NOMO-1 (cell line): ENCODE measurements around the gene PNMA6A.
A peak's percentile ranks its signal among the peaks of the same experiment; 100 is the strongest.
"Not testable (repeated sequence)": the region's sequence is repeated elsewhere in the genome, so short reads cannot be mapped to it uniquely, and the experiment has no call there.

Experiments
- DNase-seq, 2 experiments: peaks; one replicate each; lab custom pipeline; 2025; ENCODE audit not compliant: unreplicated experiment in 2 of 2; lab: John Stamatoyannopoulos, UW

The PNMA6A gene

GRCh38 chrX:153071909-153072583 lies at the start of gene PNMA6A:
Gene PNMA6A (plus strand): TSS chrX:153072454. CDS start chrX:153073063, 609 bp downstream.
- not testable (repeated sequence) for DNase-seq

- DNase-seq = not testable (repeated sequence)
These were observed 45.8 kb upstream of the PNMA6A start for GRCh38 chrX:153026501-153026900.

GRCh38 chrX:153028487-153028886 lies 43.8 kb upstream of the PNMA6A start:
- not testable (repeated sequence) for DNase-seq

- DNase-seq = no peak
These were observed 43.1 kb upstream of the PNMA6A start for GRCh38 chrX:153029162-153029561.

DNA sequence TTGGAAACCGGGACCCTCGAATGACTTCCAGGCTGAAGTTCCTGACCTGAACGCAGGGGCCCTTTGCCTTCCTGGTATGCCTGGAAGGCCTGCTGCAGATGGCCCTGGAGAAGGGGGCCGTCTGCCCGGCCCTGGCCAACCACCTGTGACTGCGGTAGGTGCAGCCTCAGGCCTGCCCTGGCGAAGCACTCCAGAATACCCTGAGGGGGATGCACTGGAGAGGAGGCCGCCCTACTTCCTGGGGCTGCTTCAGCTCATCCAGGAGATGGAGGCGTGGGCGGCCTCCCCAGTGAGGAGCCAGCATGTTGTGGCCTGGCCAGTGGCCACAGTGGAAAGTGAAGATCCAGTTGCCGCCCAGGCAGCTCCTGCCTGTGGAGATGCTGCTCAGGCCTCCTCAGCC lies 42.4 kb upstream of the PNMA6A start:
- no peak for DNase-seq

- DNase-seq = no peak
These were observed 41.5 kb upstream of the PNMA6A start for GRCh38 chrX:153030801-153031200.

DNA sequence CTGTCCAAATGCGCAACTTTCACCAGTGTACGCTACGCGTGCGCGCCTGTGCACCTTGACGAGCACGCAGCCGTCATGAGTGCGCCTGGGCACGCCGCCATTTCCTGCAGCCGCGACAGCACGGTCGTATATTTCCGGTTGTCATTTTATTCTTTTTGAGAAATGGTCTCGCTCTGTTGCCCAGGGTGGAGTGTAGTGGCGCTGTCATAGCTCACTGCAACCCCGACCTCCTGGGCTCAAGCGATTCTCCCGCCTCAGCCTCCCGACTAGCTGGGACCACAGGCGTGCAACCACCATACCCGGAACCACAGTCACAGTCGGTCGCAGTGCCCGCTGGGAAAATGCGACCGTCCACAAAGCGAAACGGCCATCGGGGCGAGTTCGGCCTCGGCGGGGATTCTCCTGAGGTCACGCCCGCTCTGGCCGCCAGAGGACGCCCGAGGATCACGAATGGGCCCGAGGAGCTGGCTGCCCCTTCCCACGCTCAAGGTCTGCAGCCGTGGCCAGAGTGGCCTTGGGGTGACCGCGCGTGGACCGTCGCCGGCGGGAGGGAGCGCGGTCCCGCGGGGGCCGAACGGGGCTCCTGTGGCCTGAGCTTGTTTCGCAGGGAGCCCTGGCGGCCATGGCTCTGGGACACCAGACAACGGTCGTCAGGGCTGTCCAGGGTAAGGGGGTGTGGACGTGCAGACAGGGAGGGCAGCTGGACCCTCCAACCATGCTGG lies 39.7 kb upstream of the PNMA6A start:
- peak; percentile 32 to 41 for DNase-seq

- no peak for DNase-seq
These were observed 23.2 kb upstream of the PNMA6A start for GRCh38 chrX:153049093-153049492.

GRCh38 chrX:153052534-153052933 lies 19.7 kb upstream of the PNMA6A start:
- DNase-seq = no peak

- no peak for DNase-seq
These were observed 16.1 kb upstream of the PNMA6A start, which contains the start of gene PNMA3 for GRCh38 chrX:153055871-153056749. Gene PNMA3 (plus strand): TSS chrX:153056470. CDS start chrX:153057056, 586 bp downstream.

DNA sequence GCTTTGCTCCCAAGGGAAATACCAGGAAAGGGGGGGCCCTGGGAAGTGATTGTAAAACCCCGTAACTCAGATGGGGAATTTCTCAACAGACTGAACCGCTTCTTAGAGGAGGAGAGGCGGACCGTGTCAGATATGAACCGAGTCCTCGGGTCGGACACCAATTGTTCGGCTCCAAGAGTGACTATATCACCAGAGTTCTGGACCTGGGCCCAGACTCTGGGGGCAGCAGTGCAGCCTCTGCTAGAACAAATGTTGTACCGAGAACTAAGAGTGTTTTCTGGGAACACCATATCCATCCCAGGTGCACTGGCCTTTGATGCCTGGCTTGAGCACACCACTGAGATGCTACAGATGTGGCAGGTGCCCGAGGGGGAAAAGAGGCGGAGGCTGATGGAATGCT lies 15.0 kb upstream of the PNMA6A start:
- no peak for DNase-seq

DNA sequence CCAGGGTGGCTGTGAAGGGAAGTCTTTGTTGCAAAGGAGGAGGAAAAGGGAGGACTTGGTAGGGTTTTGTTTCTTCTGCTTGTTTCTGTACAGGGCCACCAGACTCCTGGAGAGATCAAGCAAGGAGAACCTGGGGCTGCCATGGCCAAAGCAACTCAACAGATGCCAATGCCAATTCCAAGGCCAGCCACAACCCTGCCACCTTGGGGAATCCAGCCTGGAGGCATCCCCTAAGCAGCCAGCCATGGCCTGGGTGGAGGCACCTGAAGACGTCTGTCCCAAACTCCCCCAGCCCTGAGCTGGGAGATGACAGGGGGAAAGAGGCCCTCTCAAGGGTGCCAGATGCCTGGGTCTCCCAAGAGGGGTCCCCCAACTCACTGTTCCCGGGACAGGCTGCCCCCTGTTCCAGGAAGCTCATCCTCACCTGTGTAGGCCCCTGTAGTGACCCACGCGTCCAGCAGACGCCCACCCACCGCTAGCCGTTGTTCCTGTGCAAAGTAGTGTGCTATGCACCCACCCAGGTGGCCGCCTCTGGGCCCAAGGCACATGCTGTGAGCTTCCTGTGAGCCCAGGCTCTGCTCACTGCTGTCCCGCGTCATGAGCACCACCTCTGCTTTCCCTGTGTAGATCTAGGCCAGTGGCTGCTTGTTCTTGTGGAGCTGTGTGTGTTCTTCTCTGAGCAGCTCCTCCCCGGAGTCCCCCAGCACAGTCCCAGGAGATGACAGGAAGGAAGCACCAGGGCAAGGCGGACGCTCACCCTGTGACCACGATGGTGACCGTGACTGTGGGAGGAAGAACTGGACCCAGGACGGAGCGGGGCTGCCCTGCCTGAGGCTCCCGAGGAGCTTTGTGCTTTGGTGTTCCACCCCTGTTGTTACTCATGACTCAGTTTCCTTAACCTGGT lies 12.8 kb upstream of the PNMA6A start:
- DNase-seq = no peak

DNA sequence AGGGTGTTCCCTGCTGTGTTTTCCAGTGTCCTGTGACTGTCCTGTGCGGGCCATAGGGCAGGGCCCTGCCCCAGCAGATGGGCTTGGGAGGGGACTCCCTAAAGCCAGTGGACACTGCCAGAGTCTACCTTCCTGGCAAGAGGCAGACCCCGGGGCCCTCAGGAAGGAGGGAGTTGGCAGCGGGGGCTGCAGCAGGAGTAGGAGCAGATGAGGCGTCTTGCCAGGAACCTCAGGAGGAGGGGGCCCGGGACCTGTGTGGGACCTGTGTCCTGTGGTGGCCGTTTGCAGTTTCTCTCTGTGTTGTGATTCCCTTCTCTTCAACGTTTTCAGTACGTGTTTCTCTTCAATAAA lies 12.2 kb upstream of the PNMA6A start:
- DNase-seq = no peak

- DNase-seq = no peak
These were observed 10.5 kb upstream of the PNMA6A start for GRCh38 chrX:153061732-153062131.

DNA sequence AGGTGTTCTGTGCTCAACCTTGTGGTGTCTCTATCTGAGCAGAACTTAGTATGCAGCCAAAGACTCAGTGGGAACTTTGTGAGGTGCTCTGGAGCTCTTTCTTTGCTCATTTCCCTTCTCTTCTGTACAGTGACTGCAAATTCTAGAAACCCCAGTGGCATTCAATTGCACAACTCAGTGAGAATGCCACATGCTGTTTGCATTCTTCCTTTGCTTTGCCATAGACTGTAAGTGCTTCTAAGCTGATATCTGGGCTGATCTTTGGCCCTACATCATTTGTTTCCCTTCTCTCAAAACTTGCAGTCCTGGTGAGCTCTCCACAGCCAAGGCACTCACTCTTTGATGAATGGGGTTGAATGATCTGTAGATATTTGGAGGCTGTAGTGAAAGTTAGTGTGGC lies 8.9 kb upstream of the PNMA6A start:
- DNase-seq = no peak

DNA sequence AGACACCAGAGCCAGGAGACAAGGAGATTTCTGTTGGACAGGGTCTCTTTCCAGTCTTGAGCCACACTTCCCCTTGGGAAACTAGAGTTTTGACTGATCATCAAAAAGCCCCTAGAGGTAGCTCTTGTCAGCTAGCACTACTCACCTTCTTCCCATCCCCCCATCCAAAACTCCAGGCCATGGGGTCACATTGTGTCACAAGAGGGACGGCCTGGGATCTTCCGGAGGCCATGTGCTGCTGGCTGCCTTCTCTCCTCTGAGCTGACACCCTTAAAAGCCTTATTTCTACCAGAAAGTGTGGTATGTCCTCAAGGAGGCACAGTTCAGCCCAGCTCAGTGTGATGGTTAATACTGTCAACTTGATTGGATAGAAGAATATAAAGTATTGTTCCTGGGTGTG lies 8.2 kb upstream of the PNMA6A start:
- no peak for DNase-seq

GRCh38 chrX:153065389-153065788 lies 6.9 kb upstream of the PNMA6A start:
- no peak for DNase-seq

- DNase-seq = not testable (repeated sequence)
These were observed 5.9 kb upstream of the PNMA6A start for GRCh38 chrX:153066402-153066801.

DNA sequence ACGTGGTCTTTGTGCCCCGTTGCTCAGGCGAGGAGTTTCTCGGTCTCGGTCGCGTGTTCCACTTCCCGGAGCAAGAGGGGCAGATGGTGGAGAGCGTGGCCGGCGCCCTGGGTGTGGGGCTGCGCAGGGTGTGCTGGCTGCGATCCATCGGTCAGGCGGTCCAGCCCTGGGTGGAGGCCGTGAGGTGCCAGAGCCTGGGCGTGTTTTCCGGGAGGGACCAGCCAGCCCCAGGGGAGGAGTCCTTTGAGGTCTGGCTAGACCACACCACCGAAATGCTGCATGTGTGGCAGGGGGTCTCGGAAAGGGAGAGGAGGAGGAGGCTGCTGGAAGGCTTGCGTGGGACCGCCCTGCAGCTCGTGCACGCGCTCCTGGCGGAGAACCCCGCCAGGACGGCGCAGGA lies 1.1 kb downstream of the PNMA6A start:
- DNase-seq = not testable (repeated sequence)

- DNase-seq = no peak
These were observed 2.1 kb downstream of the PNMA6A start for GRCh38 chrX:153074262-153074899.
